HEK293 (cell line): ENCODE data around the gene EIPR1.

Experiments
- ATF2 ChIP-seq: fragments of 450-650 bp; formaldehyde crosslinking; IDR thresholded peaks from 2 replicates; pipeline ENCODE4 v1.5.1; 2016; ENCODE audit warnings: missing biosample characterization, missing genetic modification characterization, low read depth
- CTCF ChIP-seq: fragments of 450-650 bp; formaldehyde crosslinking; IDR thresholded peaks from 2 replicates; pipeline ENCODE4 v1.5.1; 2016; ENCODE audit warnings: missing biosample characterization, missing genetic modification characterization
- FEZF1 ChIP-seq: fragments of 450-650 bp; formaldehyde crosslinking; IDR thresholded peaks from 2 replicates; pipeline ENCODE4 v1.5.1; 2016; ENCODE audit warnings: missing biosample characterization, missing genetic modification characterization
- HOXA7 ChIP-seq: sonication (generic); formaldehyde crosslinking; IDR thresholded peaks from 2 replicates; pipeline ENCODE4 v1.8.1; 2022; ENCODE audit warnings: missing genetic modification reagents, borderline replicate concordance
- HOXD13 ChIP-seq: sonication (generic); formaldehyde crosslinking; IDR thresholded peaks from 2 replicates; pipeline ENCODE4 v1.8.0; 2022; ENCODE audit warnings: missing genetic modification reagents, borderline replicate concordance
- TRIM28 ChIP-seq: IDR thresholded peaks from 2 replicates; pipeline ENCODE4 v1.6.1; 2011; ENCODE audit warnings: low read length, control low read depth, borderline replicate concordance
- ZBTB1 ChIP-seq: fragments of 450-650 bp; formaldehyde crosslinking; IDR thresholded peaks from 2 replicates; pipeline ENCODE4 v1.5.1; 2016; ENCODE audit warnings: missing biosample characterization, missing genetic modification characterization
- ZNF423 ChIP-seq: fragments of 450-650 bp; formaldehyde crosslinking; IDR thresholded peaks from 2 replicates; pipeline ENCODE4 v1.5.1; 2016; ENCODE audit warnings: missing biosample characterization, missing genetic modification characterization
- ZNF433 ChIP-seq: fragments of 450-650 bp; formaldehyde crosslinking; IDR thresholded peaks from 2 replicates; pipeline ENCODE4 v1.5.1; 2016; ENCODE audit warnings: missing biosample characterization, missing genetic modification characterization, low read depth
- ZNF449 ChIP-seq: fragments of 450-650 bp; formaldehyde crosslinking; IDR thresholded peaks from 2 replicates; pipeline ENCODE4 v1.5.1; 2017; ENCODE audit warnings: missing biosample characterization, mild to moderate bottlenecking, missing genetic modification characterization, moderate library complexity
- ZNF624 ChIP-seq: fragments of 450-650 bp; formaldehyde crosslinking; IDR thresholded peaks from 2 replicates; pipeline ENCODE4 v1.5.1; 2017; ENCODE audit warnings: missing biosample characterization, missing genetic modification characterization
- ZNF701 ChIP-seq: fragments of 450-650 bp; formaldehyde crosslinking; IDR thresholded peaks from 2 replicates; pipeline ENCODE4 v1.5.1; 2016; ENCODE audit warnings: missing biosample characterization, missing genetic modification characterization

GRCh38 chr2:3254442-3254941 is 123.1 kb downstream of the EIPR1 start:
- TF ChIP-seq FEZF1 (tag by site-specific recombination), result no peak
- no peak for TF ChIP-seq ATF2
- TF ChIP-seq TRIM28, result no peak
- TF ChIP-seq CTCF (tag by site-specific recombination), result no peak
- no peak for TF ChIP-seq HOXD13 (CRISPR knock-in tag)
- no peak for TF ChIP-seq ZBTB1
- TF ChIP-seq HOXA7, result no peak
- no peak for TF ChIP-seq ZNF701 (tag by site-specific recombination)
- no peak for TF ChIP-seq ZNF423
- TF ChIP-seq ZNF433 (tag by site-specific recombination), result no peak
- no peak for TF ChIP-seq ZNF624 (tag by site-specific recombination)
- no peak for TF ChIP-seq ZNF449
